Measurements from ENCODE around the gene DCBLD2. TPM values are rescaled to one million over a fixed set of nuclear protein-coding genes. Genes with fewer than 3 reads are reported as not detected.

Gene DCBLD2
- total RNA-seq, 2 donors from 2014 or later, result 26.4 to 151 TPM

DNA sequence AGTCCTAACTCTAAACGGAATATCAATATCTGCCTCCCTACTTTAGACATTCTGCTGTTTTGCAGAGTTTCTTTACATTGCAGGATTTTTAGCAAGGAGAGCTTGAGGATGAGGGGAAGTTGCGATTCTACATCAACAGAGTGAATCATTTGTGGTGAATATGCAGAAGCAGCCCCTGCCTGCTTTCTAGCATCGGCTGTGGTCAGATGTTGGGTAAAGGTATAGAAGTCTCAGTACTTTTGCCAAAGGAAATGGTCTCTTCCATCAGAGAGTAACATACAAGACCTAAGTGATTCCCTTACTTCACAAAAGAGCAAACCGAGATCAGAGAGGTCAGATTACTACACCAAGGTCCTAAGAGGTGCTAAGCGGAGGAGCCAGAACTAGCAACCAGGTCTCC lies 123.1 kb downstream of the DCBLD2 start:
- H3K9me3 ChIP-seq, result no peaks in the 10 kb centered on the region
- H3K27ac ChIP-seq, result no peak overlapping the region
- DNase-seq (ENCODE audit: low spot score), result no peak
- no peak for TF ChIP-seq POLR2A (IDR thresholded peaks at IDR 0.05)
- H3K27me3 ChIP-seq (replicated peaks; ENCODE audit: insufficient read depth), result no peaks in the 10 kb centered on the region
- H3K36me3 ChIP-seq, result no peaks in the 10 kb centered on the region
- no peak overlapping the region for H3K4me3 ChIP-seq
- H3K4me1 ChIP-seq (replicated peaks), result no peaks in the 10 kb centered on the region
- intact Hi-C loops (cut with DNase I), result no loop called here
- 75% methylated on average over 5 of the region's 5 CpGs for WGBS

DNA sequence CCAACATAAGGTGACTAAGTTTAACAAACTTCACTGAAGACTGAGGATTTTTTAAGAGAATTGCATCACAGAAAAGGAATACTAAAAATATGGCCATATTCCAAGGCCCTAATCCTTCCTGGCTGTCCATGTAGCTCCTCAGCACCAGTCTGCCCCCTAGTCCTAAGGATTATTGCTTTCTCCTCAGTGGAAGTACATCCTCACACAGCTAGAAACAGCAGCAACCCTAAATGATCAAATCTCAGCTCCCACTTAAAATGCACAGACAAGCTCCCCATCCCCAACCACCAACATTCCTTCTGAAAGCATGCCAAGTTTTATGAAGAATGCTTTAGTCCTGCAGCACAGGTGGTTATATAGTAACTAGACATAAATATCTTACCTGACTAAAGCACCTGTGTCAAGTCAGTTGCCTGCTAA lies 123.7 kb downstream of the DCBLD2 start:
- H3K4me3 ChIP-seq, result no peak overlapping the region
- H3K27me3 ChIP-seq (replicated peaks; ENCODE audit: insufficient read depth), result no peaks in the 10 kb centered on the region
- intact Hi-C loops (cut with DNase I), result no loop called here
- no peak overlapping the region for H3K27ac ChIP-seq
- H3K9me3 ChIP-seq, result no peaks in the 10 kb centered on the region
- H3K36me3 ChIP-seq, result no peaks in the 10 kb centered on the region
- no peak for DNase-seq (ENCODE audit: low spot score)
- TF ChIP-seq, protein P1, sequence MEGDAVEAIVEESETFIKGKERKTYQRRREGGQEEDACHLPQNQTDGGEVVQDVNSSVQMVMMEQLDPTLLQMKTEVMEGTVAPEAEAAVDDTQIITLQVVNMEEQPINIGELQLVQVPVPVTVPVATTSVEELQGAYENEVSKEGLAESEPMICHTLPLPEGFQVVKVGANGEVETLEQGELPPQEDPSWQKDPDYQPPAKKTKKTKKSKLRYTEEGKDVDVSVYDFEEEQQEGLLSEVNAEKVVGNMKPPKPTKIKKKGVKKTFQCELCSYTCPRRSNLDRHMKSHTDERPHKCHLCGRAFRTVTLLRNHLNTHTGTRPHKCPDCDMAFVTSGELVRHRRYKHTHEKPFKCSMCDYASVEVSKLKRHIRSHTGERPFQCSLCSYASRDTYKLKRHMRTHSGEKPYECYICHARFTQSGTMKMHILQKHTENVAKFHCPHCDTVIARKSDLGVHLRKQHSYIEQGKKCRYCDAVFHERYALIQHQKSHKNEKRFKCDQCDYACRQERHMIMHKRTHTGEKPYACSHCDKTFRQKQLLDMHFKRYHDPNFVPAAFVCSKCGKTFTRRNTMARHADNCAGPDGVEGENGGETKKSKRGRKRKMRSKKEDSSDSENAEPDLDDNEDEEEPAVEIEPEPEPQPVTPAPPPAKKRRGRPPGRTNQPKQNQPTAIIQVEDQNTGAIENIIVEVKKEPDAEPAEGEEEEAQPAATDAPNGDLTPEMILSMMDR (IDR thresholded peaks at IDR 0.05), result no peak
- TF ChIP-seq POLR2AphosphoS5 (IDR thresholded peaks at IDR 0.05), result no peak
- no peak for TF ChIP-seq POLR2A (IDR thresholded peaks at IDR 0.05)
- no peaks in the 10 kb centered on the region for H3K4me1 ChIP-seq (replicated peaks)

- Histone ChIP-seq H3K4me3 (no peak overlapping the region), H3K27me3 (replicated peaks; ENCODE audit: insufficient read depth) (no peaks in the 10 kb centered on the region), H3K36me3 (no peaks in the 10 kb centered on the region), H3K27ac (no peak overlapping the region), H3K4me1 (replicated peaks) (no peaks in the 10 kb centered on the region), H3K9me3 (no peaks in the 10 kb centered on the region)
- WGBS, result 64% methylated on average over 2 of the region's 2 CpGs
- TF ChIP-seq, protein P1 (IDR thresholded peaks at IDR 0.05), result no peak
- no peak for TF ChIP-seq POLR2A (IDR thresholded peaks at IDR 0.05)
- no peak for TF ChIP-seq POLR2AphosphoS5 (IDR thresholded peaks at IDR 0.05)
- no peak for DNase-seq (ENCODE audit: low spot score)
- intact Hi-C loops (cut with DNase I), result no loop called here
These were observed 124.2 kb downstream of the DCBLD2 start for GRCh38 chr3:98777286-98777685.

GRCh38 chr3:98776140-98776493 lies 125.4 kb downstream of the DCBLD2 start:
- TF ChIP-seq POLR2A (IDR thresholded peaks at IDR 0.05) (no peak), POLR2AphosphoS5 (IDR thresholded peaks at IDR 0.05) (no peak)
- TF ChIP-seq, protein P1 (IDR thresholded peaks at IDR 0.05), result no peak
- Histone ChIP-seq H3K4me3 (no peak overlapping the region), H3K27ac (no peak overlapping the region), H3K27me3 (replicated peaks; ENCODE audit: insufficient read depth) (no peaks in the 10 kb centered on the region), H3K4me1 (replicated peaks) (no peaks in the 10 kb centered on the region), H3K36me3 (no peaks in the 10 kb centered on the region), H3K9me3 (no peaks in the 10 kb centered on the region)
- intact Hi-C loops (cut with DNase I), result no loop called here
- no peak for DNase-seq (ENCODE audit: low spot score)

DNA sequence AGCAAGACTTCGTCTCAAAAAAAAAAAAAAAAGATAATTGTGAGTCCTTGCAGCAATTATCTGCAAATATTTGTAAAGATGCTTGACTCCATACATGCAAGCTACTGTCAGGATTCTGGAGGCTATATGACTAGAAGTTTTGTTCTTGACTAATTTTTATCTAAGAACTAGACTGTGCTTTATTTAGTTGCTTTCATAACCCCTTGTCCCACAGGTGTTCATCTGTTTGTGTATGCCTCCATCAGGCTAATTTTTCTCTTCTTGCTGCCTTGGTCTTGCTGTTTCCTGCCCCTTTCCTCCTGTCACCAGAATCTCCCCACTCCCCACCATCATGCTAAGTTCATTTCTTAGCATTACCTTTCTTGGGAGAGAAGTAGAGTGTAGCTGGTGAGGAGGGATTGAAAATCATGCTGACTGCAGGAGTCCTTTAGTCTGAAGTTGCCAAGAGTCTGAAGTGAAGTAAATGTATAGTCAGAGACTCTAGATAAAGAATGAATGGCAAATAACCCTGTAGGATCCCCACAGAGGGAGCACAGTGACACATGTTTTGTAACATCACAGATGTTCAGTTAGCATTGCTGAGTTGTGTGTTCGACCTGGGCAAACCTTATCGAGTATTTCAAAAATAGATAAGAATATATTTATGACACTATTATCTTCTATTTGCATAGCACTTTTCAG lies 125.9 kb downstream of the DCBLD2 start:
- no peaks in the 10 kb centered on the region for H3K36me3 ChIP-seq
- 88% methylated on average over 3 of the region's 3 CpGs for WGBS
- intact Hi-C loops (cut with DNase I), result no loop called here
- no peaks in the 10 kb centered on the region for H3K27me3 ChIP-seq (replicated peaks; ENCODE audit: insufficient read depth)
- H3K27ac ChIP-seq, result no peak overlapping the region
- no peak overlapping the region for H3K4me3 ChIP-seq
- no peak for DNase-seq (ENCODE audit: low spot score)
- no peaks in the 10 kb centered on the region for H3K9me3 ChIP-seq
- no peaks in the 10 kb centered on the region for H3K4me1 ChIP-seq (replicated peaks)
- no peak for TF ChIP-seq POLR2AphosphoS5 (IDR thresholded peaks at IDR 0.05)
- no peak for TF ChIP-seq POLR2A (IDR thresholded peaks at IDR 0.05)
- TF ChIP-seq, protein P1 (IDR thresholded peaks at IDR 0.05), result no peak

Data from prostate gland (tissue), 2 donors.